ENCODE results near the gene AKAP17A. TPM values are rescaled to one million over a fixed set of nuclear protein-coding genes. Genes with fewer than 3 reads are reported as not detected.

Gene AKAP17A
- polyA plus RNA-seq, 3 donors: 8.9 to 118 (median 13.6) TPM

- no peaks in the 10 kb centered on the region for H4K20me1 ChIP-seq (ENCODE audit: insufficient read depth, low read length)
- Mint-ChIP-seq H3K27me3 (ENCODE audit: low read depth in 3 of 3) (peaks cover 0 to 2% (median 0%) of the 10 kb centered on the region in 3 donors), H3K27ac (no peak overlapping the region), H3K9me3 (peaks cover 0 to 2% (median 0%) of the 10 kb centered on the region in 7 donors), H3K36me3 (no peaks in the 10 kb centered on the region), H3K4me3 (no peak overlapping the region), H3K4me1 (peaks cover 15% of the 10 kb centered on the region)
- WGBS (ENCODE audit: insufficient coverage): 65% methylated on average over 25 of the region's 27 CpGs
- H3K79me2 ChIP-seq (ENCODE audit: insufficient read depth, low read length): no peaks in the 10 kb centered on the region
- no peaks in the 10 kb centered on the region for H3K27me3 ChIP-seq (ENCODE audit: control insufficient read depth in 2 of 2, insufficient read depth in 2 of 2, low read length in 2 of 2)
- TF ChIP-seq, protein P1, sequence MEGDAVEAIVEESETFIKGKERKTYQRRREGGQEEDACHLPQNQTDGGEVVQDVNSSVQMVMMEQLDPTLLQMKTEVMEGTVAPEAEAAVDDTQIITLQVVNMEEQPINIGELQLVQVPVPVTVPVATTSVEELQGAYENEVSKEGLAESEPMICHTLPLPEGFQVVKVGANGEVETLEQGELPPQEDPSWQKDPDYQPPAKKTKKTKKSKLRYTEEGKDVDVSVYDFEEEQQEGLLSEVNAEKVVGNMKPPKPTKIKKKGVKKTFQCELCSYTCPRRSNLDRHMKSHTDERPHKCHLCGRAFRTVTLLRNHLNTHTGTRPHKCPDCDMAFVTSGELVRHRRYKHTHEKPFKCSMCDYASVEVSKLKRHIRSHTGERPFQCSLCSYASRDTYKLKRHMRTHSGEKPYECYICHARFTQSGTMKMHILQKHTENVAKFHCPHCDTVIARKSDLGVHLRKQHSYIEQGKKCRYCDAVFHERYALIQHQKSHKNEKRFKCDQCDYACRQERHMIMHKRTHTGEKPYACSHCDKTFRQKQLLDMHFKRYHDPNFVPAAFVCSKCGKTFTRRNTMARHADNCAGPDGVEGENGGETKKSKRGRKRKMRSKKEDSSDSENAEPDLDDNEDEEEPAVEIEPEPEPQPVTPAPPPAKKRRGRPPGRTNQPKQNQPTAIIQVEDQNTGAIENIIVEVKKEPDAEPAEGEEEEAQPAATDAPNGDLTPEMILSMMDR (IDR thresholded peaks at IDR 0.05): no peak
- no peak overlapping the region for H3K9ac ChIP-seq (ENCODE audit: insufficient read depth, low read length, poor library complexity, severe bottlenecking)
- no peak overlapping the region for H3K4me3 ChIP-seq (replicated peaks in 1 of 3; ENCODE audit: low read depth in 2 of 3, low read length in 3 of 3)
- H3K27ac ChIP-seq (ENCODE audit: low read depth in 1 of 2, low read length in 2 of 2): no peak overlapping the region
- no peaks in the 10 kb centered on the region for H3K9me3 ChIP-seq (replicated peaks in 1 of 2; ENCODE audit: control insufficient read depth in 1 of 2, insufficient read depth in 1 of 2, low read length in 2 of 2)
- intact Hi-C loops (cut with micrococcal nuclease): no loop called here
- H3K4me2 ChIP-seq (replicated peaks; ENCODE audit: extremely low read depth, low read length, poor library complexity, severe bottlenecking): no peak overlapping the region
- peak; percentile 42 to 87 (median 54) for DNase-seq
- no peak overlapping the region for H2AFZ ChIP-seq (ENCODE audit: insufficient read depth, low read depth, low read length, poor library complexity, severe bottlenecking)
- H3K36me3 ChIP-seq (replicated peaks in 1 of 2; ENCODE audit: control insufficient read depth in 1 of 2, insufficient read depth in 2 of 2, low read length in 2 of 2): no peaks in the 10 kb centered on the region
- peaks cover 7 to 9% of the 10 kb centered on the region in 2 donors for H3K4me1 ChIP-seq (ENCODE audit: control insufficient read depth in 1 of 2, insufficient read depth in 2 of 2, low read length in 2 of 2)
These were observed 8.5 kb upstream of the AKAP17A start for GRCh38 chrX:1582686-1583437.

GRCh38 chrX:1584237-1585011 lies 7.0 kb upstream of the AKAP17A start:
- H3K36me3 ChIP-seq (replicated peaks in 1 of 2; ENCODE audit: control insufficient read depth in 1 of 2, insufficient read depth in 2 of 2, low read length in 2 of 2): no peaks in the 10 kb centered on the region
- Mint-ChIP-seq H3K36me3 (no peaks in the 10 kb centered on the region), H3K4me1 (peaks cover 15% of the 10 kb centered on the region), H3K4me3 (no peak overlapping the region), H3K27ac (no peak overlapping the region), H3K9me3 (peaks cover 0 to 2% (median 0%) of the 10 kb centered on the region in 7 donors), H3K27me3 (ENCODE audit: low read depth in 3 of 3) (peaks cover 0 to 2% (median 0%) of the 10 kb centered on the region in 3 donors)
- 67% methylated on average over 1 of the region's 8 CpGs for WGBS (ENCODE audit: insufficient coverage)
- intact Hi-C loops (cut with micrococcal nuclease): no loop called here
- DNase-seq: no peak
- no peak overlapping the region for H3K4me2 ChIP-seq (replicated peaks; ENCODE audit: extremely low read depth, low read length, poor library complexity, severe bottlenecking)
- TF ChIP-seq, protein P1 (IDR thresholded peaks at IDR 0.05): no peak
- H3K27ac ChIP-seq (ENCODE audit: low read depth in 1 of 2, low read length in 2 of 2): no peak overlapping the region
- no peak overlapping the region for H2AFZ ChIP-seq (ENCODE audit: insufficient read depth, low read depth, low read length, poor library complexity, severe bottlenecking)
- H3K9ac ChIP-seq (ENCODE audit: insufficient read depth, low read length, poor library complexity, severe bottlenecking): no peak overlapping the region
- no peak overlapping the region for H3K4me3 ChIP-seq (replicated peaks in 1 of 3; ENCODE audit: low read depth in 2 of 3, low read length in 3 of 3)
- peaks cover 7 to 9% of the 10 kb centered on the region in 2 donors for H3K4me1 ChIP-seq (ENCODE audit: control insufficient read depth in 1 of 2, insufficient read depth in 2 of 2, low read length in 2 of 2)
- H3K79me2 ChIP-seq (ENCODE audit: insufficient read depth, low read length): no peaks in the 10 kb centered on the region
- no peaks in the 10 kb centered on the region for H3K9me3 ChIP-seq (replicated peaks in 1 of 2; ENCODE audit: control insufficient read depth in 1 of 2, insufficient read depth in 1 of 2, low read length in 2 of 2)
- no peaks in the 10 kb centered on the region for H3K27me3 ChIP-seq (ENCODE audit: control insufficient read depth in 2 of 2, insufficient read depth in 2 of 2, low read length in 2 of 2)
- no peaks in the 10 kb centered on the region for H4K20me1 ChIP-seq (ENCODE audit: insufficient read depth, low read length)

Measured in CD14-positive monocyte (primary cell).